Measurements from ENCODE around the gene SH3BP5L.
A peak's percentile ranks its signal among the peaks of the same experiment; 100 is the strongest.
"Not testable (repeated sequence)": the region's sequence is repeated elsewhere in the genome, so short reads cannot be mapped to it uniquely, and the experiment has no call there.

The SH3BP5L gene

GRCh38 chr1:248807067-248807737 lies 18.5 kb downstream of the SH3BP5L start:
- peak; percentile 5 to 35 (median 10) for DNase-seq

DNA sequence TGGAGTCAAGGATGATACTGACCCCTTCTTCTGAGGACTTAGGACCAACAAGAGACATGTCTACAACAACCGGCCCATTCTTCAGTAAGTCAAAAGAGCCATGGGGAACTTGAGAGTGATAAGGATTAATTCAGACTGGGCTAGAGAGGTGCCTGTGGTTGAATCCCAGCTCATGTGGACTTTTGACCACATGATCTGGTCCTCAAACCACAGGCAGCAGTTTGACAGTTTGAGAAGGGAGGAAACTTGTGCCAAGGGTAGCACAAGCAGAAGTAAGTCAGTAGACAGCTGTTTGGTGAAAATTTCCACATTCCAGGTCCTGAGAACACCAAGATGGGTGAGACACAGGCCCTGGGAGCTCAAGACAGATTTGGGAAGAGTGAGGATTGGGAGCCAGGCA lies 19.8 kb downstream of the SH3BP5L start:
- no peak for DNase-seq

- no peak for DNase-seq
Observed at GRCh38 chr1:248804771-248805681, 20.7 kb downstream of the SH3BP5L start.

DNA sequence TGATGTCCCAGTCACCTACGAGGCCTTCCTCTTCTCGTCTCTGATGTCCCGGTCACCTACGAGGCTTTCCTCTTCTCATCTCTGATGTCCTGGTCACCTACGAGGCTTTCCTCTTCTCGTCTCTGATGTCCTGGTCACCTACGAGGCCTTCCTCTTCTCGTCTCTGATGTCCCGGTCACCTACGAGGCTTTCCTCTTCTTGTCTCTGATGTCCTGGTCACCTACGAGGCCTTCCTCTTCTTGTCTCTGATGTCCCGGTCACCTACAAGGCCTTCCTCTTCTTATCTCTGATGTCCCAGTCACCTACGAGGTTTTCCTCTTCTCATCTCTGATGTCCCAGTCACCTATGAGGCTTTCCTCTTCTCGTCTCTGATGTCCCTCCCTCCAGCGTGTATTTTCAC lies 22.2 kb downstream of the SH3BP5L start:
- not testable (repeated sequence) for DNase-seq

GRCh38 chr1:248802454-248802853 lies 23.3 kb downstream of the SH3BP5L start:
- DNase-seq: no peak

DNA sequence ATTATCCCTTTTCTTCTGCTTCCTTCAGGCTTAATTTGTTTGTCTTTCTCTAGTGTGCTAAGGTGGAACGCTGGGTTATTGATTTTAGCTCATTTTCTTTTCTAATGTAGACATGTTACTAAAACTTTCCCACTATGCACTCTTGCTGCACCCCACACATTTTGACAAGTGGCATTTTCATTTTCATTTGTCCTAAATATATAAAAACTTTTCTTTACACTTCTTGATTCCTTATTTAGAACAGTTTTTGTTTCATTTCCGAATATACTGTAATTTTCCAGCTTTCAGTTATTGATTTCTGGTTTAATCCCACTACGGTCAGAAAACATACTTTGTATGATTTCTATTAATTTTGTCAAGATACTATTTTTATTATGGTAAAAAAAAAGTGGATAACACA lies 25.3 kb downstream of the SH3BP5L start:
- DNase-seq: no peak

DNA sequence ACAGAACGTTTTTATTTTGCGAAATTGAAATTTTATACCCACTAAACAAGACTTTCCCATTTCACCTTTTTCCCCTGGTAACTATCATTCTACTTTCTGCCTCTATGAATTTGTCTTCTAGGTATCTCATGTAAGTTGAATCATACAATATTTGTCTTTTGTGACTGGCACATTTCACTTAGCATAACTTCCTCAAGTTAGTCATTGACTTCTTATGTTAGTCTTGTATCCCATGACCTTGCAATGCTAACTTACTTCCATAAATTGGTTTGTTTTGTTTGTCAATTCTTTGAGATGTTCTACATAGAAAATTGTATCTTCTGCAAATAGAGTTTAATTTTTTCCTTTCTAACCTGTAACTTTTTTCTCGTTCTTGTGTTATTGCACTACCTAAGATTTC lies 26.9 kb downstream of the SH3BP5L start:
- no peak for DNase-seq

GRCh38 chr1:248794663-248795062 lies 31.1 kb downstream of the SH3BP5L start:
- not testable (repeated sequence) for DNase-seq

DNA sequence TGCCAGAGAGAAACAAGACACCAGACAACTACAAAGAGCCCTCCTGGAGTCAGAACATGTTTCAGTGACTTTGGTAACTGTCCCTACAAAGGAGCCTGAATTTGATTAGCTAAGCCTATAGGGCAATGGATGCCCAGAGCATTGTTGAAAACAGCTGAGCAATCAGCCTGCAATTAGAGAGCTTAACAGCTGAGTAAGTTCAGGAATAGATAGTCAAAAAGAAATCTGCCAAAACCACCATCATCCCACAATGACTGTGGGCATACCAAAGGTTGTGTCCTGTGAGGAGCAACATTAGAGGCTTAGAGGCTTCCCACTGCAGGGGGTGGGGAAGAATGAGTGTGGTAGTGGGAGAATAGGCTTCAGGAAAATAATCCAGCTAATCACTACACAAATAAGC lies 32.1 kb downstream of the SH3BP5L start:
- no peak for DNase-seq

DNA sequence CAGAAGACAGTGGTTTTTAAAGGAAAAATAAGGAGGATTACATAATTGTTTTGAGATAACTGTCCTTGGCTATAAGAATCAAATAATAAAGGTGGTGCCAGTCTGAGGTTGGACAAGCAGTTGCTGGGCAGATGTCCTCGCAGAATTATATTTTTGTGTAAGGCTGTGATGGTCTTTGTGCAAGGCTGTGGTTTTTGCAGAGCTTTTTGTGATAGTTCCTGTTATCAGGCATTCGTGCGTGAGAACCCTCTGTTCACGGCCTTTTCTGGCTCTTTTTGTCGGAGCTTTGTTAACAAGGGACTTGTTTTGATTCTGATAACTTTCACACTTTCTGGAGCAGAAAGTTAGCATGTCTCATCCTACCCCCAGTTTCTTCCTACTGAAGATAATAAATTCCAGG lies 33.4 kb downstream of the SH3BP5L start:
- no peak for DNase-seq

- DNase-seq: no peak
Observed at GRCh38 chr1:248791010-248791409, 34.7 kb downstream of the SH3BP5L start.

DNA sequence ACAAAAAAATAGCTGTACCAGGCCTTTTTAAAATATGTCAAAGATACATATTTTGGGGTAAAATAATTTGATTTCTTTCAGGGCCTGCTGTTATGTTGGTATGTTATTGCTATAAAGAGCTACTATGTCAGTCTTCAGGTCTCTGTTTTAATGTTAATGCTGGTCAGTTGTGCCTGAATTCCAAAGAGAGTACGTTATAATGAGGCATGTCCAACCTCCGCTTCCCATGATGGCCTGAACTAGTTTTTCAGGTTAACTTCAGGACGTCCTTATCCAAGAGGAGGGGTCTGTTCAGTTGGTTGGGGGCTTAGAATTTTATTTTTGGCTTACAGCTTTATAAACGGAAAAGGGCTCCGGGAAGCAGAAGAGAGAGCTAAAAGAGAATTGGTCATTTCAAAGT lies 35.3 kb downstream of the SH3BP5L start:
- DNase-seq: no peak

DNA sequence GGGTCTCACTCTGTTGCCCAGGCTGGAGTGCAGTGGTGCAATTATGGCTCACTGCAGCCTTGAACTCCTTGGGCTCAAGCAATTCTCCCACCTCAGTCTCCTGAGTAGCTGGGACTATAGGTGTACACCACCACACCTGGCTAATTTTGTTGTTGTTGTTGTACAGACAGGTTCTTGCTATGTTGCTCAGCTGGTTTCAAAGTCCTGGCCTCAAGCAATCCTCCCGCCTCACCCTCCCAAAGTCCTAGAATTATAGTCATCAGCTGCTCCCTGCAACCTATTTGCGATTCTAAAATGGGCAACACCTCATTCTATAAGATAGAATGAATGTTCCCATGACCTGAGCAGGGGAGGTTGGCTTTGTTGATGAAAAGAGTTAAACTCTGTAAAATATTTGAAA lies 36.4 kb downstream of the SH3BP5L start:
- not testable (repeated sequence) for DNase-seq

DNA sequence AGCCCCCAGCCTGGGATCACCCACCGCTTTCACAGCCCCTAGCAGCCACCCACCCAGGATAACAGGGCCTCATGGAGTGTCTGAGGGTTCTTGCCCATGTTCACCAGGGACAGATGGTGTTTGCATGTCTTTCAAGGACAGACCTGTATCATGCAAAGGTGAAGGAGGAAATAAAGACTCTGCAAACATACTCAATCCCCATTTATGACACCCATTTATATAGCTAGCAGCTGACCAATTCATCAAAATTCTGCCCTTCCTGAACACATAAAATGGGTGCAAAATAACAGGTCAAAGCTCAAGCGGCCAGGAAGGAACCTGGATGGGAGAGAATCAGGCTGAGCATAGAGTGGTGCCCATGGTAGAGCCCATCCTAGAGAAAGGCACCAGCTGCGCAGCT lies 37.4 kb downstream of the SH3BP5L start:
- DNase-seq: no peak

GRCh38 chr1:248787430-248787829 lies 38.3 kb downstream of the SH3BP5L start:
- DNase-seq: no peak

GRCh38 chr1:248786156-248786555 lies 39.6 kb downstream of the SH3BP5L start:
- no peak for DNase-seq

DNA sequence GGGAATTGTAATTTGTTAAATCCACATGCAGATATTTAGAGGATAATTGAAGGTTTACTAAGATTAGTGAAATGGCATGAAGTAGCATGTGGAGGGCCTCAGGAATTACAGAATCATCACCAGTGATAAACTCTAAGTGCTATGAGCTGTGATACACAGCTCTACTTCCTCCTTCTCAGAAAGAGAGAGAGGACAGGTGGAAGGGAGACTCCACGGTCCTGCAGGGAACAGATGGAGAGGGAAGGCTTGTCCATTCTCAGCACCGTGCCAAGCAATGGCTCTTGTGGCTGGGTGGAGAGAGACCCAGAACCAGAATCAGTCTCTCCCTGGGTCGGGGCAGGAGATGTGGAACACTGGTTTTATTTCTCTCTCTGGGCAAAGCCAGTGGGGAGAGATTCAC lies 42.3 kb downstream of the SH3BP5L start:
- DNase-seq: no peak

- no peak for DNase-seq
Observed at GRCh38 chr1:248782416-248783141, 43.1 kb downstream of the SH3BP5L start.

DNA sequence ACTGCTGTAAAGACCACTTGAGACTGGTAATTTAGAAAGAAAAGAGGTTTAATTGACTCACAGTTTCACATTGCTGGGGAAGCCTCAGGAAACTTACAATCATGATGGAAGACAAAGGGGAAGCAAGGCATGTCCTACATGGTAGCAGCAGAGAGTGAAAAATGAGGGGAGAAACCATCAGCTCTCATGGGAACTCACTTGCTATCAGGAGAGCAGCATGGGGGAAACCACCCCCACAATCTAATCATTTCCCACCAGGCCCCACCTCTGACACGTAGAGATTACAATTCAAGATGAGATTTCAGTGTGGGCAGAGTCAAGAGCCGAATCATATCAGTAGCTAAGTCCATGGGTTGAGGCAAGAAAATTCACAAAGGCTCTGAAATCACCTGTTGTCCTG lies 46.4 kb downstream of the SH3BP5L start:
- no peak for DNase-seq

DNA sequence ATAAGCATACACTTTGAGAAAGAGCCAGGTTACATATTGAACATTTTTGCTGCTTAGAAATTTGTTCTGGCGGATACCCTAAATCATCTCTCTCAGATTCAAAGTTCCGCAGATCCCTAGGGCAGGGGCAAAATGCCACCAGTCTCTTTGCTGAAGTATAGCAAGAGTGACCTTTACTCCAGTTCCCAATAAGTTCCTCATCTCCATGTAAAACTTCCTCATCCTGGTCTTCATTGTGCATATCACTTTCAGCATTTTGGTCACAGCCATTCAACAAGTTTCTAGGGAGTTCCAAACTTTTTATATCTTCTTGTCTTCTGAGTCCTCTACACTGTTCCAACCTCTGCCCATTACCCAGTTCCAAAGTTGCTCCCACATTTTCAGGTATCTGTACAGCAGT lies 46.8 kb downstream of the SH3BP5L start:
- DNase-seq: no peak

DNA sequence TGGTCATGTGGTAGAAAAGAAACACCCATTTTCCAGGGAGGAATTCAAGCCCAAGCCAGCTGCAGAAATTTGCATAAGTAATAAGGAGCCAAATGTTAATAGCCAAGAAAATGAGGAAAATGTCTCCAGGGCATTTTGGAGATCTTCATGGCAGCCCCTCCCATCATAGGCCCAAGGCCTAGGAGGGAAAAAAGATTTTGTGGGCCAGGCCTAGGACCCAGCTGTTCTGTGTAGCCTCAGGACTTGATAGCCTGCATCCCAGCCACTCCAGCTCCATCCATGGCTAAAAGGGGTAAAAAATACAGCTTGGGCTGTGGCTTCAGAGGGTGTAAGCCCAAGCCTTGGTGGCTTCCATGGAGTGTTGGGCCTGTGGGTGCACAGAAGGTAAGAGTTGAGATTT lies 48.7 kb downstream of the SH3BP5L start:
- DNase-seq: no peak

- DNase-seq: no peak
Observed at GRCh38 chr1:248775441-248775840, 50.3 kb downstream of the SH3BP5L start.

All from activated CD4-positive, CD25-positive, alpha-beta regulatory T cell (primary cell).